Hematopoietic multipotent progenitor cell (in vitro differentiated cells): ENCODE results near the gene ANKRD10. TPM values are rescaled to one million over a fixed set of nuclear protein-coding genes. Genes with fewer than 3 reads are reported as not detected.
"Not testable (repeated sequence)": the region's sequence is repeated elsewhere in the genome, so short reads cannot be mapped to it uniquely, and the experiment has no call there.

Source experiments
- DNase-seq, 3 donors: peaks; one replicate each; pipeline ENCODE4 v3.0.0-alpha.2; 2011 to 2015; ENCODE audit warnings: low read depth in 2 of 3, low spot score in 2 of 3
- total RNA-seq: library from RNA; depleted of rRNA; stranded (reverse); fragments of >200 nt; gene quantifications from one replicate; pipeline ENCODE4 v1.2.3, GENCODE V29; 2012

ANKRD10 gene
- total RNA-seq, 1 donor: 163 TPM

- peak in 2 of 3 donors; percentile 11 to 44 for DNase-seq
Observed at GRCh38 chr13:110869805-110870706, 44.8 kb downstream of the ANKRD10 start.

DNA sequence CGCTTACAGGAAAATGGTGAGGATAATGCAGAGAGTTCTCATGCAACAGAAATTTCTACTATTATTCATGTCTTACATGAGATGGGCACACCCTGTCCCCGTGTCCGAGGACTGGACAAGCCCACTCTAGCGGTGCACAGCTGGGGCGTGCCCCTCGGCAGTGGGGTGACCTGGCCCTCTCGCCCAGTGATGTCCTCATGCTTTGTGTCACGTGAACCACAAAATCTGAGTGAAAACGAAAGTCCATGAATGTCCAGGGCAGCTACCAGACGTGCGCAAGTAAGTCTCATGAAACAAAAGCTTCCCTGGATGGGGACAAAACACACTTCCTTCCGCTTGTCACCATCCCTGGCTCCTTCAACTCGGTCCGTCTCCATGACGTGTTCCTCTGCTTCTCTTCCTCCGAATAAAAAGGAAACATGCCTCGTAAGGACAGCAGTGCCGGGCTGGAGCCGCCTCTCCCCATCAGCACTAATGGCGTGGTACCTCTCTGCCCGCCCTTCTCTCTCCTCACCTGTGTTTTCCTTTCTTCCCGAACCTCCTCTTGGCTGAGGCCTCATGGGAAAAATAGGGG lies 45.6 kb downstream of the ANKRD10 start:
- DNase-seq: no peak

GRCh38 chr13:110868720-110869119 lies 46.1 kb downstream of the ANKRD10 start:
- no peak for DNase-seq

GRCh38 chr13:110867380-110867779 lies 47.5 kb downstream of the ANKRD10 start:
- DNase-seq: no peak

DNA sequence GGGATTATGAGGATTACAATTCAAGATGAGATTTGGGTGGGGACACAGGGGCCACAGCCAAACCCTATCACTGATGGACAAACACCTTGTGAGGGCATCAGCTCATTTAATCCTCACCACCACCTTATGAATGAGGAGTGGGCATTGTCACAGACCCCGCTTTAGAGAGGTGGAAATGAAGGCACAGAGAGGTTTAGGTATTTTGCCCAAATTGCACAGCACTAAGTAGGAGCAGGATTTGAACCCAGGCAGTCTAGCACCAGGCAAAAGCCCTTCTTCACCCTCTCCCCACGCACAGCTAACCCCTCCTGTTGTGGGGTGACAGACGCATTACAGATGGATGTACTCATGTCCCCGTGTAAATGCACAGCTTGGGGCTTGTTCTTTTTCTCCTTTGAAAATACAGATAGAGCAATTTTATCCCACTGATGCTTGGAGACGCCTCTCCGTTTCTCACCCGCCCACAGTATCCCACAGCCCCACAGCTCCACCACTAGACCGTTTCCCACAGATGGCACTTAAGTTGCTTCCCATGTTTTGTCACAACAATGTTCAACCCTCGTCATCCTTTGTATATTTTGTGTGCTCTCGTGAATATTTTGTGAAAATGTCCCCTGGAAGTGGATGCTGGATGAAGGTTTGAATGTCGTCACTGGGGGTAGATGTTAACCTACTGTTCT lies 48.2 kb downstream of the ANKRD10 start:
- DNase-seq: no peak

DNA sequence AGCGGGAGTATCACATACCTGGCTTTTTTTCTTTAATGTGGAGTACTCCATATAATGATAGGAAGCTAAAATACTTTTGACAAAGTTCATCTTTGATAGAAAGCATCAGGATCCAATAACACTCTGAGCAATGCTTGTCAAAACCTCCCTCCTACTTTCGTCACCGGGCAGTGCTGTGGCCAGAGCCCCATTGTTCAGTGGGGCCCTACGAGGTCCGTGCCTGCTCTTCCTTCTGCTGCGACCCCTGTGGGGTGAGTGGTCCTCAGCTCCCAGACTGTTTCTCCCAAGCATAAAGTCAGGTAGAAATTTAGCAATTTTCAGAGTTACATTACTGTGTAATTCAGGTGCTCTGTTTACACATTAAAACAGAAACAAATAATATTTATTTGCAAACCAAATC lies 51.2 kb downstream of the ANKRD10 start:
- DNase-seq: no peak

GRCh38 chr13:110860983-110861382 lies 53.9 kb downstream of the ANKRD10 start:
- no peak for DNase-seq

GRCh38 chr13:110856942-110857835 lies 57.7 kb downstream of the ANKRD10 start:
- DNase-seq: no peak

DNA sequence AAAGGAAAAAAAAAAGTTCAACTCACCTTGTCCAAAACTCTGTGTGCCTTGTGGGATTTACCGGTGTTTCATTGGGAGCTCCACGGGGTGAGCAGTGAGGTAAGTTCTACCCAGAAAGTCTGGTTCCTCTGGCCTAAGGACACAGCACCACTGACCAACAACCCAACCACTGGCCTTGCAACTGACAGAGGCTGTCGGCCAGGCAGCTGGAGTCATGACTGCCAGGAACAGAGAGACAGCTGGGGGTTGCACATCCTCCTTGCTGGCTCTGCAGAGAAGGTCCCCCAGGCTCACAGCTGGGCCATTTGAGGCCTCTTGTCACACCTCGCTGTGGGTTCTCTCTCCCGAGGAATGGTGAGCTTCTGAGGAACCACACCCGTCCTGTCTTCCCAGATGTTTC lies 59.5 kb downstream of the ANKRD10 start:
- no peak for DNase-seq

- no peak for DNase-seq
Observed at GRCh38 chr13:110854866-110855265, 60.0 kb downstream of the ANKRD10 start.

- DNase-seq: no peak
Observed at GRCh38 chr13:110853235-110853721, 61.6 kb downstream of the ANKRD10 start.

GRCh38 chr13:110850840-110851239 lies 64.0 kb downstream of the ANKRD10 start:
- DNase-seq: no peak

- DNase-seq: no peak
Observed at GRCh38 chr13:110850006-110850405, 64.9 kb downstream of the ANKRD10 start.

DNA sequence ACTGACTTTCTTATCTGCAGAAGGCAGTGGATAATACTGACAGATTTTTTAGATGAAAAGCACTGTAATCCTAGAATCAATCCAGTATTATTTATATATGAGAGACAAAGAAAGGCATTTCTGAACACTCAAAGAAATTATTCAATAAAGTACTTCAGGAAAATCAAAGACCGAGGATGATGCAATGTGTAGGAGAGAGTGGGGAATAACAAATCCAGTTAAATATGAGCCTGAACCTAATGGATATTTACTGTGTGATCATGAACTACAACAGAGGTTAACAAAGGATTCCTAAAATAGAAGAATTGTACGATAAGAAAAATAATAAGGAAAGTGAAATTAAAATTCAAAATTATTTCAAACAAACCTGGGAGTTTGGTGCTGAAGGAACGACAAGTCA lies 69.3 kb downstream of the ANKRD10 start:
- no peak for DNase-seq

GRCh38 chr13:110841846-110842245 lies 73.0 kb downstream of the ANKRD10 start:
- DNase-seq: no peak

DNA sequence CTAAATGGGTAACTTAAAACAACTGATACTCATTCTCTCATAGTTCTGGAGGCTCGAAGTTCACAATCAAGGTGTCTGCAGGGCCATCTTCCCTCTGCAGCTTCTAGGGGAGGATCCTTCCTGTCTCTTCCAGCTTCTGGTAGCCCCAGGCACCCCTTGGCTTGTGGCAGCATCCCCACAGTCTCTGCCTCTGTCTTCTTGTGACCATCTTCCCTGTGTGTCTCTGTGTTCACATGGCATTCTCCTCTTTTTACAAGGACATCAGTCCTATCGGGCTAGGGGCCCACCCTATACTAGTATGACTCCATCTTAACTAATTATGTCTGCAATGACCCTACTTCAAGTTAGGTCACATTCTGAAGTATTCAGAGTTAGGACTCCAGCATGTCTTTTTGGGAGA lies 73.5 kb downstream of the ANKRD10 start:
- no peak for DNase-seq

DNA sequence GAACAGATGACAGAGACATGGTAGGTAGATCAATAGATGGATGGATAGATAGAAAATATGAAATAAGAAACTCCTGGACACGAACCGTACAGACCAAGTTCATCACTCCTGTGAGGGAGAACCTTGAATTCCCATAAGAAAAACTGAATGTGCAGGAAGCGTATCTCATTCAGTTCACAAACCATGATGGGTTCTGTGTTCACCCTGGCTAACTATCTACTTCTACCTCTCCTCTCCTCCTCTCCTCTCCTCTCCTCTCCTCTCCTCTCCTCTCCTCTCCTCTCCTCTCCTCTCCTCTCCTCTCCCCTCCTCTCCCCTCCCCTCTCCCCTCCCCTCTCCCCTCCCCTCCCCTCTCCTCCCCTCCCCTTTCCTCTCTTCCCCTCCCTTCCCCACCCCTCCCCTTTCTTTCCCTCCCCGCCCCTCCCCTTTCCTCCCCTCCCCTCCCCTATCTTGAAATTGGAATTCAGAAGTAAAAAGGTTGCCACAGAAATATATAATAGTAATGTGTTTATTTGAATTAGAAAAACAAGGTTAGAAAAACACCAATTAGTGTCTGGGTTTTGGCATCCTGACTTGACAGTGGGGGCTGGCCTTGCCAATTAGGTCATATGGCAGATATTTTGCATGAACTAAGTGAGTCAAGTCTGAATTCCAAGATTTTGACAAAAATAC lies 75.9 kb downstream of the ANKRD10 start:
- DNase-seq: no peak

DNA sequence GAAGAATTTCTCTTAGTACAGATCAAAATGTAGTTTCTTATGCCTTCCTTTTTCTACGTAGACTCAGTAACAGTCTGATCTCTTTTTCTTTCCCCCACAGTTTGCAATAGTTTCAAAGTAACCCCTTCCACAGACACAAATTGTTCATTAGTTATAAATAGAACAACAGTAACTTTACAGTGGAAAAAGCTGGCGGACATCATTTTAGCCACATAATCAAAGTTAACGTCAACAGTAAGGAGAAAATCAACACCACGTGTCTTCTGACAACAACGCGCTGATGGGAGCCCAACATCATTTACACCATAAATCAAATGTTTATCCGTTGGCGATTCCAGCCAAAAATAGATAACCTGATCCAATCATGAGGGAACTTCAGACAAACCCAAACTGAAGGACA lies 76.8 kb downstream of the ANKRD10 start:
- no peak for DNase-seq

DNA sequence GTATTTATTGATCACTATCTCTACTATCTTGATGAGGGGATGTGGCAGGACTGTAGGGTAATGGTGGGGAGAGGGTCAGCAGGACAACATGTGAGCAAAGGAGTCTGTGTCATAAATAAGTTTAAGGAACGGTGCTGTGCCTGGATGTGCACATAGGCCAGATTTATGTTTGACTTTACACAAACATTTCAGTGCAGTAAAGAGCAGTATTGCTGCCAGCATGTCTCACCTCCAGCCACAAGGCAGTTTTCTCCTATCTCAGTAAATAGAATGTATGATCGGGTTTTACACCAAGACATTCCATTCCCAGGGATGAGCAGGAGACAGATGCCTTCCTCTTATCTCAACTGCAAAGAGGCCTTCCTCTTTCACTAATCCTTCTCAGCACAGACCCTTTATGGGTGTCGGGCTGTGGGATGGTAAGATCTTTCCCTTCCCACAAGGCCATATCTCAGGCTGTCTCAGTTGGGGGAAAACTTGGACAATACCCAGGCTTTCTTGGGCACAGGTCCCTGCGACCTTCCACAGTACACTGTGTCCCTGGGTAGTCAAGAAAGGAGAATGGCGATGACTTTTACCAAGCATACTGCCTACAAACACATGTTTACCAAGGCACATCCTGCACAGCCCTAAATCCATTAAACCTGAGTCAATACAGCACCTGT lies 77.3 kb downstream of the ANKRD10 start:
- not testable (repeated sequence) for DNase-seq

GRCh38 chr13:110836605-110836903 lies 78.3 kb downstream of the ANKRD10 start:
- no peak for DNase-seq
